Spinal cord (tissue), 10 donors: ENCODE measurements around the gene NFU1. TPM values are rescaled to one million over a fixed set of nuclear protein-coding genes. Genes with fewer than 3 reads are reported as not detected.
A peak's percentile ranks its signal among the peaks of the same experiment; 100 is the strongest.

Source experiments
- DNase-seq, 6 donors: peaks; one replicate each; pipeline versions ENCODE4 v3.0.0 to v3.0.0-alpha.2; 2013 to 2015; ENCODE audit warnings: low spot score in 6 of 6, low read depth in 4 of 6
- H3K27ac ChIP-seq: one replicate; pipeline ENCODE4 v1.5.1; 2013; ENCODE audit warnings: low read depth, low read length, control low read depth
- H3K27me3 ChIP-seq: one replicate; pipeline ENCODE4 v1.6.1; 2013; ENCODE audit warnings: low read length; ENCODE audit not compliant: control insufficient read depth, insufficient read depth
- H3K36me3 ChIP-seq: one replicate; pipeline ENCODE4 v1.6.1; 2013; ENCODE audit warnings: low read length; ENCODE audit not compliant: control insufficient read depth, insufficient read depth
- H3K4me1 ChIP-seq: one replicate; pipeline ENCODE4 v1.6.1; 2013; ENCODE audit warnings: low read length; ENCODE audit not compliant: control insufficient read depth, insufficient read depth
- H3K4me3 ChIP-seq: one replicate; pipeline ENCODE4 v1.5.1; 2013; ENCODE audit warnings: low read depth, low read length, control low read depth
- H3K9me3 ChIP-seq: one replicate; pipeline ENCODE4 v1.6.1; 2013; ENCODE audit warnings: low read length; ENCODE audit not compliant: control insufficient read depth, insufficient read depth
- WGBS: methylation state at CpG from one replicate; pipeline ENCODE4 v1.1.5; 2013; ENCODE audit warnings: missing lambda C conversion rate; ENCODE audit not compliant: insufficient coverage; 5-methylcytosine and 5-hydroxymethylcytosine counted together
- polyA plus RNA-seq, 2 donors: library from polyadenylated mRNA; unstranded; fragments of 120-200 nt; gene quantifications; one replicate each; pipeline ENCODE4 v1.2.1, GENCODE V29; 2013; ENCODE audit not compliant: insufficient read length in 2 of 2
- total RNA-seq, 2 donors: library from RNA; depleted of rRNA in 1 of 2; stranded (reverse); fragments of 120-200 nt in 1 of 2; fragments of >200 nt in 1 of 2; gene quantifications; one replicate each; pipeline versions ENCODE4 v1.2.3 to v1.2.4, GENCODE V29; 2013 to 2014
- donor health status: healthy.

The NFU1 gene
- total and polyA plus RNA-seq, 4 donors = 41.6 to 74.4 (median 71.6) TPM

DNA sequence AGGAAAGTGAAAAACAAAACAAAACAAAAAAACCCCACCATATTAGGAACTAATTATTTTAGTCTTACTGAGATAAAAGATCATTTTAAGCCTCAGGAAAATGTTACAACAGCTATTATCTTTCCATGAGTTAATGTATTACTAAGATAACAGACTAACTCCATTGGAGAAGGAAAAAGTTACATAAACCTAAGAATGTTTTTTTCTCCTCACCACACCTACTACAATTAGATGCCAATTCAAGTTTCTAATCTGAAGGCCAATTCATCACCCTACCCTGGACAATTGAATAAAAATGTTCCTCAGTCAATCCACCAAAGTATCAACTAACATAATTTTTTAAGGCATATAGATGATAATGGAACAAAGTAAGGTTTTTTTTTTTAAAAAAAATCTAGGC is 40.0 kb downstream of the NFU1 start:
- no peaks in the 10 kb centered on the region for H3K9me3 ChIP-seq
- H3K36me3 ChIP-seq = peaks cover 30% of the 10 kb centered on the region
- no peak for DNase-seq
- no peaks in the 10 kb centered on the region for H3K27me3 ChIP-seq
- H3K4me3 ChIP-seq = no peak overlapping the region
- H3K27ac ChIP-seq = no peak overlapping the region
- no peaks in the 10 kb centered on the region for H3K4me1 ChIP-seq

GRCh38 chr2:69395866-69396265 is 41.4 kb downstream of the NFU1 start:
- H3K9me3 ChIP-seq = no peaks in the 10 kb centered on the region
- no CpG with 5 or more reads among the region's 1 CpG for WGBS
- no peak overlapping the region for H3K27ac ChIP-seq
- H3K36me3 ChIP-seq = peaks cover 26% of the 10 kb centered on the region
- H3K4me3 ChIP-seq = no peak overlapping the region
- H3K4me1 ChIP-seq = no peaks in the 10 kb centered on the region
- DNase-seq = no peak
- H3K27me3 ChIP-seq = no peaks in the 10 kb centered on the region

GRCh38 chr2:69393963-69394362 is 43.3 kb downstream of the NFU1 start:
- Histone ChIP-seq H3K27ac (no peak overlapping the region), H3K4me3 (no peak overlapping the region), H3K36me3 (peaks cover 16% of the 10 kb centered on the region), H3K27me3 (no peaks in the 10 kb centered on the region), H3K9me3 (no peaks in the 10 kb centered on the region), H3K4me1 (no peaks in the 10 kb centered on the region)
- DNase-seq = no peak

DNA sequence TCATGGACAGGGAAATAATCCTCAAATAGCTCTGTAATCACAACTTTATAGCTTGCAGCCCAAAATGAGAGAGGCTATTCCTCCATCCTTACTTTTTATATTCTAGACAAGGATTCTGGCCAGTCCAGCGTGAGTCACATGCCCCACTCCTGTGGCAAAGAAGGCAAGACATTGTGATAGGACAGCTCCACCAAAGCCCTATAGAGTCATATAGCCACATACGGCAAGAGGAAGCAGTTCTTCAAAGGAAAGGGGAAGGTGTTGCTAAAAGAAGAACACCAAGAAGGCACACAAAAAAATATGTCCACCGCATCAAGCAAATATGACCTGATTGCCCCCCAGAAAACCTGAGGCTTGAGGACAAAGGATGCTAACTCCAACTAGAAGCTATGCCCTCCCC is 46.8 kb downstream of the NFU1 start:
- Histone ChIP-seq H3K4me1 (peaks cover 3% of the 10 kb centered on the region), H3K27ac (no peak overlapping the region), H3K4me3 (no peak overlapping the region), H3K9me3 (no peaks in the 10 kb centered on the region), H3K27me3 (no peaks in the 10 kb centered on the region), H3K36me3 (peaks cover 3% of the 10 kb centered on the region)
- DNase-seq = no peak
- WGBS = 92% methylated on average over 2 of the region's 3 CpGs

- DNase-seq = no peak
- 53% methylated on average over 3 of the region's 3 CpGs for WGBS
- no peaks in the 10 kb centered on the region for H3K27me3 ChIP-seq
- no peak overlapping the region for H3K27ac ChIP-seq
- peaks cover 8% of the 10 kb centered on the region for H3K4me1 ChIP-seq
- H3K4me3 ChIP-seq = no peak overlapping the region
- H3K36me3 ChIP-seq = peaks cover 3% of the 10 kb centered on the region
- no peaks in the 10 kb centered on the region for H3K9me3 ChIP-seq
Measured at GRCh38 chr2:69390001-69390400, 47.2 kb downstream of the NFU1 start.

DNA sequence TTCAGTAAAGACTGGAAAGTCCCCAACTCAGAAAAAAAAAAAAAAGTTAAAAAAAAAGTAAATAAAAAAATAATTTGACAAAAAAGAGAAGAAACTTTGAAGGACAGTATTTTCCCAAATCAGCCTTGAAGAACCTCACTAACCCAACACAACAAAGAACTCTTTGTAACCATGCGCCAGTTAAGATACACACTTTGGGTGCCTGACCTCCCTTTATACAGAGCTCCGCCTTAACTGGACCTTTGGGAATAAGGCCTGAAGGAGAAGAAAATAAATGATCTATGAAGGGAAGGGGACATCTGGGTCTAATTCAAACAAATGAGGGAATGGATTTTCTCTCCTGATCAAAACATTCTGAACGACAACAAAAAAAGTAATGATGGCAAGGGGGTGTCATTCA is 48.0 kb downstream of the NFU1 start:
- WGBS = no CpG with 5 or more reads among the region's 3 CpGs
- Histone ChIP-seq H3K4me1 (peaks cover 8% of the 10 kb centered on the region), H3K4me3 (no peak overlapping the region), H3K36me3 (peaks cover under 1% of the 10 kb centered on the region), H3K27me3 (no peaks in the 10 kb centered on the region), H3K27ac (no peak overlapping the region), H3K9me3 (no peaks in the 10 kb centered on the region)
- no peak for DNase-seq

GRCh38 chr2:69387770-69388481 is 49.3 kb downstream of the NFU1 start:
- 62% methylated on average over 3 of the region's 14 CpGs for WGBS
- no peaks in the 10 kb centered on the region for H3K27me3 ChIP-seq
- peak in 1 of 6 donors; percentile 5 for DNase-seq
- peak overlapping the region; percentile 88 for H3K27ac ChIP-seq
- no peaks in the 10 kb centered on the region for H3K36me3 ChIP-seq
- H3K9me3 ChIP-seq = no peaks in the 10 kb centered on the region
- peaks cover 8% of the 10 kb centered on the region for H3K4me1 ChIP-seq
- H3K4me3 ChIP-seq = peak overlapping the region; percentile 87

DNA sequence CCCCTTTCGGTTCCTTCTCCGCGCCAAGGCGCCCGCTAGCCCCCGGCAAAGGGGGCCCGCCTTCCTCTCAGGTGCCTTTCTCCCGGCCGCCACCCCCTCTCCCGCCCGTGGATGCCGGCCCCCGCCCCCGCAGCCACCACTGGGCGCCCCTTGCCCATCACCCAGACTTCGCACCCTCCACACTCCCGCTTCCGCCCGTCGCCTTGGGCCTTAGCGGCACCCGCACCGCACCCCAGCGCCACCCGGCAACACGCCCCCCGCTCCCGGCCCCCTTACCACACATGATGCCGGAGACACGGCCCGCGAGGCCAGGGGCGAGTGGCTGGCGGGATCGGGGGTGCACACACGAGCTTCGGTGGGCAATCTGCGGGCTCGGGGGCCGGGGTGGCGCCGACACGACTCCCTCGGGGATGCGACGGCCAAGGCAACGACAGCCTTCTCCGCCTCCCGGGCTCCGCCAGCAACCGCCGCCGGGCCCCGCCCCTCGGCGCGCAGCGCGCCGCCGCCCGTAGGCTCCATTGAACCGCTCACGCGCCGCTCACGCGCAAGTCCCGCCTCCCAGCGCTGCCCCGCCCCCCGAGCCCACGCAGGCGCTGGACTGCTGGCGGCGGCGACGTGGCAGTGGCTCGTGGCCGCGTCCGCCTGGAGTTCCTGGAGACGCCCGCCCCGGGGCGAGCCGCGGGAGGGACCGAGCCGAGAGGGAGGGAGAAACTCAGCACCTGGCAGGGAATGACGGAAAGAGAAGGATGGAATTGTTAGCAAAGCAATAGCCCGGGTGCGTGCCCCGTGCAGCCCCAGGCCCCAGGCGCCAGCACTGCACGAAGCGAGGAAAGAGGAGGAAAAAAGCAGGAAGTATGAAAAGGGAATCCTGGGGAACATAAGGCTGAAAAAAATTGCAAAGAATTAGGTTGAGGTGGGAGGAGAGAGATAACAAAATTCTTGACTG is 50.2 kb downstream of the NFU1 start, which contains the start of gene GFPT1:
Gene GFPT1, minus strand, starts transcription at position 439 of the 946 bp plus-strand sequence. Its CDS starts 156 bp downstream, at position 283.
- Histone ChIP-seq H3K9me3 (no peaks in the 10 kb centered on the region), H3K27me3 (no peaks in the 10 kb centered on the region), H3K4me1 (peaks cover 8% of the 10 kb centered on the region), H3K36me3 (no peaks in the 10 kb centered on the region), H3K27ac (peak within 1 kb of the TSS; percentile 88), H3K4me3 (peak within 1 kb of the TSS; percentile 87)
- under 1% methylated on average over 93 of the region's 97 CpGs for WGBS
- DNase-seq = peak; percentile 74 to 98 (median 89)

- H3K27me3 ChIP-seq = no peaks in the 10 kb centered on the region
- peak overlapping the region; percentile 76 for H3K27ac ChIP-seq
- no peaks in the 10 kb centered on the region for H3K36me3 ChIP-seq
- WGBS = 0% methylated on average over 2 of the region's 6 CpGs
- H3K4me1 ChIP-seq = peaks cover 8% of the 10 kb centered on the region
- H3K9me3 ChIP-seq = no peaks in the 10 kb centered on the region
- DNase-seq = peak in 1 of 6 donors; percentile 15
- peak overlapping the region; percentile 87 for H3K4me3 ChIP-seq
Measured at GRCh38 chr2:69386360-69386759, 50.9 kb downstream of the NFU1 start.
